Choroid plexus epithelial cell (primary cell): ENCODE data around the gene APBA2.

Experiments
- DNase-seq: peaks from one replicate; pipeline ENCODE4 v3.0.0-alpha.2; 2010; ENCODE audit warnings: low read depth
- H3K4me3 ChIP-seq: 2 replicates; pipeline ENCODE4 v1.5.1; 2011; ENCODE audit warnings: low read depth, mild to moderate bottlenecking, control low read depth, low read length, moderate library complexity
- CTCF ChIP-seq: conservative IDR thresholded peaks from 2 replicates; pipeline ENCODE4 v1.5.1; 2011; ENCODE audit warnings: low read depth, mild to moderate bottlenecking, control low read depth, inconsistent platforms, low read length, moderate library complexity

Gene APBA2

GRCh38 chr15:28952666-28953491 is 67.1 kb downstream of the APBA2 start:
- no peak for TF ChIP-seq CTCF

GRCh38 chr15:28953573-28954195 is 67.9 kb downstream of the APBA2 start:
- H3K4me3 ChIP-seq: no peak overlapping the region
- DNase-seq: no peak
- no peak for TF ChIP-seq CTCF

More at GRCh38 chr15:28952666-28953491, 67.1 kb downstream of the APBA2 start:
- peak; percentile 57 for DNase-seq
- H3K4me3 ChIP-seq: no peak overlapping the region

- TF ChIP-seq CTCF: no peak
- DNase-seq: no peak
- H3K4me3 ChIP-seq: no peak overlapping the region
Measured at GRCh38 chr15:28954466-28955159, 68.8 kb downstream of the APBA2 start.

- peak; percentile 95 for DNase-seq
- H3K4me3 ChIP-seq: no peak overlapping the region
- TF ChIP-seq CTCF: no peak
Measured at GRCh38 chr15:28955160-28955992, 69.6 kb downstream of the APBA2 start.

- TF ChIP-seq CTCF: no peak
- DNase-seq: peak; percentile 92
- no peak overlapping the region for H3K4me3 ChIP-seq
Measured at GRCh38 chr15:28955993-28956421, 70.2 kb downstream of the APBA2 start.

- H3K4me3 ChIP-seq: no peak overlapping the region
- DNase-seq: no peak
- TF ChIP-seq CTCF: no peak
Measured at GRCh38 chr15:28956491-28956890, 70.7 kb downstream of the APBA2 start.
